GM21528 (cell line): ENCODE results near the gene RAD51B.
A peak's percentile ranks its signal among the peaks of the same experiment; 100 is the strongest.

Source experiments
- ATAC-seq: cut with Tn5 transposase; IDR thresholded peaks from one replicate; pipeline ENCODE4 v1.9.1; 2021; ENCODE audit warnings: mild to moderate bottlenecking, moderate library complexity; ENCODE audit not compliant: unreplicated experiment, low FRiP score

RAD51B gene

GRCh38 chr14:68506645-68507419, 687.3 kb downstream of the RAD51B start:
- peak; percentile 58 for ATAC-seq

GRCh38 chr14:68507544-68508081, 688.0 kb downstream of the RAD51B start:
- ATAC-seq: no peak

- ATAC-seq: no peak
These were observed 689.0 kb downstream of the RAD51B start for GRCh38 chr14:68508581-68508980.

GRCh38 chr14:68509188-68509983, 689.8 kb downstream of the RAD51B start:
- ATAC-seq: no peak

- no peak for ATAC-seq
These were observed 690.9 kb downstream of the RAD51B start for GRCh38 chr14:68510201-68511128.

GRCh38 chr14:68511129-68512047, 691.8 kb downstream of the RAD51B start:
- no peak for ATAC-seq

GRCh38 chr14:68512088-68512487, 692.5 kb downstream of the RAD51B start:
- ATAC-seq: no peak

- no peak for ATAC-seq
These were observed 693.6 kb downstream of the RAD51B start for GRCh38 chr14:68513137-68513536.

GRCh38 chr14:68513838-68514607, 694.4 kb downstream of the RAD51B start:
- no peak for ATAC-seq

GRCh38 chr14:68514608-68515194, 695.1 kb downstream of the RAD51B start:
- no peak for ATAC-seq

GRCh38 chr14:68516342-68516741, 696.8 kb downstream of the RAD51B start:
- no peak for ATAC-seq

- ATAC-seq: no peak
These were observed 698.6 kb downstream of the RAD51B start for GRCh38 chr14:68518166-68518565.

- no peak for ATAC-seq
These were observed 699.4 kb downstream of the RAD51B start for GRCh38 chr14:68518761-68519670.

- no peak for ATAC-seq
These were observed 700.1 kb downstream of the RAD51B start for GRCh38 chr14:68519671-68520187.

GRCh38 chr14:68520637-68521556, 701.3 kb downstream of the RAD51B start:
- no peak for ATAC-seq

- ATAC-seq: no peak
These were observed 702.0 kb downstream of the RAD51B start for GRCh38 chr14:68521557-68521901.
